Activated T-helper 1 cell treated with Interleukin-2 at 50 U/mL for 16 hours (primary cell): ENCODE results near the gene CLDN20.

ENCODE experiments used
- DNase-seq: peaks from one replicate; pipeline ENCODE4 v3.0.0-alpha.2; 2020; ENCODE audit warnings: low read depth

Gene CLDN20

GRCh38 chr6:155269765-155270164 lies 6.0 kb downstream of the CLDN20 start:
- no peak for DNase-seq

GRCh38 chr6:155270561-155271091 lies 6.8 kb downstream of the CLDN20 start:
- DNase-seq = no peak

- no peak for DNase-seq
Observed at GRCh38 chr6:155271145-155271544, 7.3 kb downstream of the CLDN20 start.

- DNase-seq = no peak
Observed at GRCh38 chr6:155272353-155273232, 8.8 kb downstream of the CLDN20 start.

GRCh38 chr6:155273431-155273830 lies 9.6 kb downstream of the CLDN20 start:
- no peak for DNase-seq

GRCh38 chr6:155274106-155274505 lies 10.3 kb downstream of the CLDN20 start:
- no peak for DNase-seq

GRCh38 chr6:155274533-155274932 lies 10.7 kb downstream of the CLDN20 start:
- DNase-seq = no peak

GRCh38 chr6:155275808-155276480 lies 12.1 kb downstream of the CLDN20 start:
- DNase-seq = no peak

GRCh38 chr6:155276638-155277037 lies 12.8 kb downstream of the CLDN20 start:
- DNase-seq = no peak

- no peak for DNase-seq
Observed at GRCh38 chr6:155278319-155279049, 14.7 kb downstream of the CLDN20 start.

GRCh38 chr6:155284775-155285174 lies 21.0 kb downstream of the CLDN20 start:
- no peak for DNase-seq

- DNase-seq = no peak
Observed at GRCh38 chr6:155287762-155288161, 23.9 kb downstream of the CLDN20 start.

- DNase-seq = no peak
Observed at GRCh38 chr6:155290491-155290890, 26.7 kb downstream of the CLDN20 start.

GRCh38 chr6:155291291-155291690 lies 27.5 kb downstream of the CLDN20 start:
- DNase-seq = no peak

GRCh38 chr6:155292711-155293110 lies 28.9 kb downstream of the CLDN20 start:
- DNase-seq = no peak

GRCh38 chr6:155297669-155298068 lies 33.9 kb downstream of the CLDN20 start:
- no peak for DNase-seq

- DNase-seq = no peak
Observed at GRCh38 chr6:155301867-155302266, 38.1 kb downstream of the CLDN20 start.

GRCh38 chr6:155303361-155303870 lies 39.6 kb downstream of the CLDN20 start:
- no peak for DNase-seq

- no peak for DNase-seq
Observed at GRCh38 chr6:155306958-155307357, 43.1 kb downstream of the CLDN20 start.

- no peak for DNase-seq
Observed at GRCh38 chr6:155309150-155309549, 45.3 kb downstream of the CLDN20 start.

- DNase-seq = no peak
Observed at GRCh38 chr6:155310596-155310995, 46.8 kb downstream of the CLDN20 start.

- no peak for DNase-seq
Observed at GRCh38 chr6:155311086-155311485, 47.3 kb downstream of the CLDN20 start.
